GM12878 (cell line): ENCODE measurements around the gene HAAO. TPM values are rescaled to one million over a fixed set of nuclear protein-coding genes. Genes with fewer than 3 reads are reported as not detected.

ENCODE experiments used
- ATAC-seq: fragments of 200-7000 bp; cut with Tn5 transposase; 3 replicates; pipeline ENCODE4 v1.9.1; 2020; ENCODE audit warnings: mild to moderate bottlenecking, moderate library complexity
- BruUV-seq: library from RNA; stranded (reverse); fragments of 400-500 nt; replicated peaks from 2 replicates; lab custom pipeline; 2021; lab: Mats Ljungman, UMichigan
- CTCF ChIA-PET: fragments of 300-600 bp; sonication (Branson Sonifier 250); formaldehyde crosslinking; extraction: SDS; loops from one replicate; lab custom pipeline; 2021; ENCODE audit warnings: inconsistent platforms; lab: Yijun Ruan, JAX
- POLR2A ChIA-PET: fragments of 350-600 bp; formaldehyde crosslinking; extraction: SDS; loops from one replicate; lab custom pipeline; 2021; ENCODE audit warnings: inconsistent platforms; lab: Charles Lee
- RAD21 ChIA-PET: fragments of 300-600 bp; sonication (Branson Sonifier 250); formaldehyde crosslinking; loops from one replicate; lab custom pipeline; 2023; ENCODE audit warnings: antibody characterized with exemption; ENCODE audit not compliant: unreplicated experiment; lab: Charles Lee
- SMC1A ChIA-PET: fragments of 300-600 bp; sonication (Branson Sonifier 250); formaldehyde crosslinking; loops from one replicate; lab custom pipeline; 2023; ENCODE audit not compliant: unreplicated experiment, uncharacterized antibody; lab: Charles Lee
- DNase-seq: peaks from one replicate; pipeline ENCODE4 v3.0.0-alpha.2; 2011; ENCODE audit warnings: low read depth, low spot score
- FAIRE-seq: peaks from 3 replicates; lab custom pipeline; 2011; peaks lifted over from hg19 to GRCh38; lab: Jason Lieb, UNC
- H2AFZ ChIP-seq: 2 replicates; pipeline ENCODE4 v1.6.0; 2011; ENCODE audit warnings: low read depth, low read length, control low read depth; ENCODE audit not compliant: control insufficient read depth
- H3K27ac ChIP-seq: 2 replicates; pipeline ENCODE4 v1.5.1; 2011; ENCODE audit warnings: control low read depth; ENCODE audit not compliant: control insufficient read depth, insufficient read depth
- H3K27me3 ChIP-seq, 2 experiments: replicated peaks in 1 of 2; 2 replicates each; pipeline versions ENCODE4 v1.6.0 to v1.6.1; 2011; ENCODE audit warnings: low read length in 1 of 2; ENCODE audit not compliant: control insufficient read depth in 2 of 2, insufficient read depth in 2 of 2
- H3K36me3 ChIP-seq, 2 experiments: 2 replicates each; pipeline ENCODE4 v1.5.1; 2011; ENCODE audit warnings: low read length in 1 of 2; ENCODE audit not compliant: control insufficient read depth in 2 of 2, insufficient read depth in 2 of 2
- H3K4me1 ChIP-seq: 2 replicates; pipeline ENCODE4 v1.6.1; 2011; ENCODE audit warnings: mild to moderate bottlenecking, low read length, moderate library complexity, mixed read lengths; ENCODE audit not compliant: control insufficient read depth, insufficient read depth
- H3K4me2 ChIP-seq: 2 replicates; pipeline ENCODE4 v1.6.0; 2011; ENCODE audit warnings: control low read depth; ENCODE audit not compliant: control insufficient read depth, insufficient read depth
- H3K4me3 ChIP-seq: fragments of 200-600 bp; sonication (generic); 2 replicates; pipeline ENCODE4 v1.5.1; 2016
- H3K79me2 ChIP-seq: 2 replicates; pipeline ENCODE4 v1.6.0; 2011; ENCODE audit warnings: low read length; ENCODE audit not compliant: control insufficient read depth, insufficient read depth
- H3K9ac ChIP-seq: 2 replicates; pipeline ENCODE4 v1.8.0; 2011; ENCODE audit warnings: low read length, control low read depth, mixed read lengths; ENCODE audit not compliant: control insufficient read depth, insufficient read depth
- H3K9me3 ChIP-seq: replicated peaks from 3 replicates; pipeline ENCODE4 v1.5.1; 2011; ENCODE audit warnings: mild to moderate bottlenecking, low read length; ENCODE audit not compliant: control insufficient read depth, insufficient read depth
- H4K20me1 ChIP-seq: 2 replicates; pipeline ENCODE4 v1.6.0; 2011; ENCODE audit not compliant: control insufficient read depth, insufficient read depth
- CHD2 ChIP-seq: IDR thresholded peaks from 2 replicates; pipeline ENCODE4 v1.6.1; 2011; ENCODE audit warnings: low read depth, low read length, improper control_type of control experiment, borderline replicate concordance
- CUX1 ChIP-seq: IDR thresholded peaks from 2 replicates; pipeline ENCODE4 v1.6.1; 2012; ENCODE audit warnings: improper control_type of control experiment, low read depth, low read length; ENCODE audit not compliant: insufficient replicate concordance
- ESRRA ChIP-seq: IDR thresholded peaks from 2 replicates; pipeline ENCODE4 v1.6.1; 2012; ENCODE audit warnings: mild to moderate bottlenecking, low read length, improper control_type of control experiment
- GABPA ChIP-seq: IDR thresholded peaks from 2 replicates; pipeline ENCODE4 v1.6.1; 2014; ENCODE audit warnings: antibody characterized with exemption, low read depth, mild to moderate bottlenecking, inconsistent platforms
- MEF2A ChIP-seq: IDR thresholded peaks from 2 replicates; pipeline ENCODE4 v1.6.1; 2011; ENCODE audit warnings: low read depth, mild to moderate bottlenecking, low read length, moderate library complexity; ENCODE audit not compliant: insufficient read depth
- NKRF ChIP-seq: fragments of 450-650 bp; conservative IDR thresholded peaks from 2 replicates; pipeline ENCODE4 v1.6.1; 2017; ENCODE audit warnings: mild to moderate bottlenecking, moderate library complexity
- PKNOX1 ChIP-seq: fragments of 450-650 bp; IDR thresholded peaks from 2 replicates; pipeline ENCODE4 v1.6.1; 2016; ENCODE audit warnings: mild to moderate bottlenecking
- YBX1 ChIP-seq: fragments of 450-650 bp; IDR thresholded peaks from 2 replicates; pipeline ENCODE4 v1.6.1; 2016; ENCODE audit warnings: antibody characterized with exemption
- WGBS: methylation state at CpG from one replicate; pipeline ENCODE4 v1.1.6; 2016; ENCODE audit warnings: low lambda C conversion rate; ENCODE audit not compliant: insufficient replicate concordance, insufficient coverage; ENCODE audit errors: missing lambda C conversion rate; 5-methylcytosine and 5-hydroxymethylcytosine counted together
- in situ Hi-C: fragments of 300-500 bp; cut with MboI; formaldehyde crosslinking; loops from 9 replicates; pipeline ENCODE4 v1.14.3; 2018; ENCODE audit warnings: mixed read lengths
- intact Hi-C: fragments of 100-400 bp; cut with micrococcal nuclease; formaldehyde crosslinking; loops from one replicate; pipeline ENCODE4 v1.14.2; 2022; ENCODE audit not compliant: unreplicated experiment
- polyA plus RNA-seq, 11 experiments: library from polyadenylated mRNA; depleted of rRNA in 4 of 11; unstranded in 6 of 11; stranded (reverse) in 5 of 11; fragments of >200 nt; fragmentation: Nextera tagmentation in 4 of 11; fragmentation: Illumina TruSeq in 1 of 11; extraction: Ambion mirVana in 4 of 11; extraction: Trizol in 1 of 11; gene quantifications; 1 replicate in 1 of 11; 2 replicates in 10 of 11; pipeline versions ENCODE4 v1.2.1 to v1.2.3, GENCODE V29; 2011 to 2016; ENCODE audit warnings: inconsistent platforms in 2 of 11, missing spikeins in 2 of 11, low read depth in 1 of 11
- total RNA-seq, 4 experiments: library from RNA; depleted of rRNA in 3 of 4; stranded (reverse); fragments of >200 nt in 3 of 4; fragmentation: Illumina TruSeq in 1 of 4; extraction: Trizol in 1 of 4; gene quantifications; 2 replicates each; pipeline versions ENCODE4 v1.2.1 to v1.2.3, GENCODE V29; 2013 to 2021

HAAO gene
- total and polyA plus RNA-seq, 10 of the 15 experiments (the other 5 are each of a cell fraction or from before 2014, with no cell fraction given) = 4.3 to 58.7 (median 26.8) TPM

GRCh38 chr2:42800461-42800962 lies 8.1 kb upstream of the HAAO start (continued):
- no peak for TF ChIP-seq CUX1

GRCh38 chr2:42799881-42800280 lies 7.5 kb upstream of the HAAO start:
- Histone ChIP-seq H3K27me3 (no peaks in the 10 kb centered on the region), H3K79me2 (peaks cover 2% of the 10 kb centered on the region), H3K4me3 (no peak overlapping the region), H3K4me1 (peaks cover 16% of the 10 kb centered on the region), H3K4me2 (no peak overlapping the region), H3K36me3 (no peaks in the 10 kb centered on the region)
- ATAC-seq = no peak
- WGBS = 77% methylated on average over 4 of the region's 4 CpGs
- POLR2A ChIA-PET = interaction anchor here (1.9 kb wide), 1 partner anchor 10 kb away, joined by 14 read pairs; no protein-coding TSS in a partner anchor
- TF ChIP-seq GABPA = no peak
- no peak for TF ChIP-seq ESRRA
- no peak for TF ChIP-seq NKRF
- TF ChIP-seq CHD2 = no peak
- TF ChIP-seq YBX1 = no peak
- no peak for TF ChIP-seq PKNOX1
- no peak for TF ChIP-seq MEF2A
- TF ChIP-seq, all 136 proteins: peak for 0
- ChIA-PET CTCF (interaction anchor here (0.8 to 2.4 kb wide), 4 partner anchors 11 to 136 kb away, joined by 3 to 14 read pairs (median 3); no protein-coding TSS in a partner anchor), RAD21 (interaction anchor here (1.3 kb wide), 1 partner anchor 10 kb away, joined by 13 read pairs; no protein-coding TSS in a partner anchor), SMC1A (interaction anchor here (0.7 kb wide), 1 partner anchor 9 kb away, joined by 6 read pairs; no protein-coding TSS in a partner anchor)
- FAIRE-seq (no peak), DNase-seq (no peak)
- no peak overlapping the region for H3K9ac ChIP-seq
- no TSS peak for BruUV-seq
- H3K9me3 ChIP-seq = no peaks in the 10 kb centered on the region
- no peak overlapping the region for H3K27ac ChIP-seq
- intact Hi-C loops = loop anchor here (10.0 kb wide), 2 partner anchors 305 to 435 kb away; partner anchors contain the start of genes COX7A2L and KCNG3
- in situ Hi-C loops = no loop called here
- no peaks in the 10 kb centered on the region for H4K20me1 ChIP-seq
- H2AFZ ChIP-seq = no peak overlapping the region
